ENCODE measurements around the gene CLTB. TPM values are rescaled to one million over a fixed set of nuclear protein-coding genes. Genes with fewer than 3 reads are reported as not detected.

The CLTB gene
- total and polyA plus RNA-seq, 2 of the 13 experiments (the other 11 are each of a cell fraction or from before 2014, with no cell fraction given) = 23.3 to 33.8 TPM

- TF ChIP-seq GABPA (IDR thresholded peaks at IDR 0.05; ENCODE audit: low read depth, low read length) (no peak), GABPA (CRISPR knock-in tag; IDR thresholded peaks at IDR 0.05; ENCODE audit: low read depth) (peak; percentile 66; the same call in 1 of the 2 replicates), NPAS2 (CRISPR knock-in tag; IDR thresholded peaks at IDR 0.05; ENCODE audit: borderline replicate concordance) (no peak), ZNF326 (CRISPR knock-in tag; IDR thresholded peaks at IDR 0.05; ENCODE audit: borderline replicate concordance) (no peak), ZNF580 (CRISPR knock-in tag; IDR thresholded peaks at IDR 0.05; ENCODE audit: borderline replicate concordance, low read depth) (peak; percentile 77), ZNF768 (CRISPR knock-in tag; IDR thresholded peaks at IDR 0.05) (peak; percentile 68; the same call in 1 of the 2 replicates), NCOR1 (IDR thresholded peaks at IDR 0.05; ENCODE audit: borderline replicate concordance, low read length) (no peak), ZNF235 (CRISPR knock-in tag; IDR thresholded peaks at IDR 0.05; ENCODE audit: borderline replicate concordance) (no peak; the same call in 1 of the 2 replicates), ZNF3 (CRISPR knock-in tag; IDR thresholded peaks at IDR 0.05) (0 out of 2 replicates have a peak, but pooled peaks have one; percentile 35), PRPF4 (IDR thresholded peaks at IDR 0.05; ENCODE audit: low read depth, low read length, poor library complexity, severe bottlenecking) (no peak), ZNF761 (CRISPR knock-in tag; conservative IDR thresholded peaks at IDR 0.05) (peak; percentile 88; the same call in 1 of the 2 replicates), ZNF652 (CRISPR knock-in tag; IDR thresholded peaks at IDR 0.05; ENCODE audit: borderline replicate concordance, low read depth) (no peak), HMGXB3 (CRISPR knock-in tag; IDR thresholded peaks at IDR 0.05; ENCODE audit: borderline replicate concordance) (peak; percentile 89), MXD3 (CRISPR knock-in tag; IDR thresholded peaks at IDR 0.05) (peak; percentile 87), ZSCAN9 (CRISPR knock-in tag; IDR thresholded peaks at IDR 0.05; ENCODE audit: borderline replicate concordance) (peak; percentile 91), ATF7 (IDR thresholded peaks at IDR 0.05) (no peak), ATF7 (CRISPR knock-in tag; IDR thresholded peaks at IDR 0.05) (no peak), UBTF (CRISPR knock-in tag; IDR thresholded peaks at IDR 0.05) (peak; percentile 93), TRIM22 (IDR thresholded peaks at IDR 0.05) (no peak), PLSCR1 (CRISPR knock-in tag; IDR thresholded peaks at IDR 0.05; ENCODE audit: borderline replicate concordance) (no peak)
Observed at GRCh38 chr5:176361437-176362232, 54.7 kb downstream of the CLTB start, which contains the start of gene KIAA1191 (continued).

Data from HepG2 (cell line).